OCI-LY7 (cell line): Measurements from ENCODE around the gene GAGE1. TPM values are rescaled to one million over a fixed set of nuclear protein-coding genes. Genes with fewer than 3 reads are reported as not detected.
"Not testable (repeated sequence)": the region's sequence is repeated elsewhere in the genome, so short reads cannot be mapped to it uniquely, and the experiment has no call there.

ENCODE experiments used
- Bru-seq: library from RNA; stranded (reverse); fragments of 400-500 nt; gene quantifications from one replicate; lab custom pipeline; 2021; lab: Mats Ljungman, UMichigan
- BruChase-seq, 2 experiments: library from RNA; stranded (reverse); fragments of 400-500 nt; gene quantifications; one replicate each; lab custom pipeline; 2021; lab: Mats Ljungman, UMichigan
- BruUV-seq: library from RNA; stranded (reverse); fragments of 400-500 nt; replicated peaks from 2 replicates; lab custom pipeline; 2021; lab: Mats Ljungman, UMichigan
- CTCF ChIA-PET: fragments of 300-600 bp; sonication (Branson Sonifier 250); formaldehyde crosslinking; loops from one replicate; lab custom pipeline; 2022; ENCODE audit warnings: antibody characterized with exemption; ENCODE audit not compliant: unreplicated experiment; lab: Charles Lee
- POLR2A ChIA-PET: fragments of 300-600 bp; sonication (Branson Sonifier 250); formaldehyde crosslinking; loops from one replicate; lab custom pipeline; 2022; ENCODE audit warnings: antibody characterized with exemption; lab: Charles Lee
- DNase-seq: peaks from one replicate; pipeline ENCODE4 v3.0.0-alpha.2; 2015; ENCODE audit warnings: low spot score
- H2AFZ ChIP-seq: fragments of 200-600 bp; sonication (generic), shearing (Covaris generic); 2 replicates; pipeline ENCODE4 v1.6.1; 2014; ENCODE audit warnings: mild to moderate bottlenecking, antibody characterized with exemption, low read length, moderate library complexity
- H3K27ac ChIP-seq: fragments of 200-600 bp; sonication (generic); 2 replicates; pipeline ENCODE4 v1.5.1; 2014; ENCODE audit warnings: mixed run types, low read depth, mild to moderate bottlenecking, moderate library complexity, low read length, inconsistent platforms; ENCODE audit not compliant: poor library complexity, severe bottlenecking
- H3K36me3 ChIP-seq: fragments of 200-600 bp; sonication (generic); 2 replicates; pipeline ENCODE4 v1.6.1; 2014; ENCODE audit warnings: mild to moderate bottlenecking, antibody characterized with exemption, low read length, moderate library complexity, mixed read lengths; ENCODE audit not compliant: insufficient read depth
- H3K4me1 ChIP-seq: fragments of 200-600 bp; sonication (generic); 2 replicates; pipeline ENCODE4 v1.5.1; 2014; ENCODE audit warnings: mild to moderate bottlenecking, low read length; ENCODE audit not compliant: insufficient read depth, poor library complexity, severe bottlenecking
- H3K4me2 ChIP-seq: fragments of 200-600 bp; sonication (generic); 2 replicates; pipeline ENCODE4 v1.6.1; 2014; ENCODE audit warnings: mild to moderate bottlenecking, low read length
- H3K4me3 ChIP-seq: fragments of 200-600 bp; sonication (generic); 2 replicates; pipeline ENCODE4 v1.5.1; 2014; ENCODE audit warnings: mild to moderate bottlenecking, low read depth, low read length; ENCODE audit not compliant: poor library complexity, severe bottlenecking
- H3K79me2 ChIP-seq: fragments of 200-600 bp; sonication (generic); 2 replicates; pipeline ENCODE4 v1.6.1; 2016; ENCODE audit warnings: low read depth, mild to moderate bottlenecking, low read length, moderate library complexity, mixed read lengths; ENCODE audit not compliant: insufficient read depth
- H3K9me2 ChIP-seq: fragments of 200-600 bp; sonication (generic); 2 replicates; pipeline ENCODE4 v1.6.1; 2016; ENCODE audit warnings: mild to moderate bottlenecking, low read length, mixed read lengths; ENCODE audit not compliant: insufficient read depth
- H3K9me3 ChIP-seq: fragments of 200-600 bp; sonication (generic); 2 replicates; pipeline ENCODE4 v1.6.1; 2014; ENCODE audit warnings: mild to moderate bottlenecking, mixed run types, low read length, mixed read lengths
- H4K20me1 ChIP-seq: fragments of 200-600 bp; sonication (generic); 2 replicates; pipeline ENCODE4 v1.6.1; 2014; ENCODE audit warnings: mild to moderate bottlenecking, antibody characterized with exemption, low read length, moderate library complexity, mixed read lengths; ENCODE audit not compliant: insufficient read depth
- intact Hi-C: fragments of 100-400 bp; cut with micrococcal nuclease; formaldehyde crosslinking; loops from one replicate; pipeline ENCODE4 v1.10.0; 2022; ENCODE audit not compliant: unreplicated experiment
- long read RNA-seq: library from polyadenylated mRNA; stranded (forward); transcript quantifications from one replicate; pipeline ENCODE4 v2.0.0, GENCODE V29; 2022
- total RNA-seq, 2 experiments: library from RNA; depleted of rRNA in 1 of 2; stranded (reverse); fragments of >200 nt in 1 of 2; shearing (Covaris generic) in 1 of 2; gene quantifications; 2 replicates each; pipeline ENCODE4 v1.2.3, GENCODE V29; 2014 to 2022

The GAGE1 gene, protein sequence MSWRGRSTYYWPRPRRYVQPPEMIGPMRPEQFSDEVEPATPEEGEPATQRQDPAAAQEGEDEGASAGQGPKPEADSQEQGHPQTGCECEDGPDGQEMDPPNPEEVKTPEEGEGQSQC
- not detected in 2 replicates for total RNA-seq (2014; rRNA removed; shearing (Covaris generic))
- total RNA-seq (2022) = not detected in 2 replicates
- Bru-seq, nascent RNA = not detected
- BruChase-seq, experiment 1, labeled RNA remaining after a 6-hour chase = not detected
- not detected for BruChase-seq, experiment 2, labeled RNA remaining after a 2-hour chase
- long read RNA-seq = 0 reads

DNA sequence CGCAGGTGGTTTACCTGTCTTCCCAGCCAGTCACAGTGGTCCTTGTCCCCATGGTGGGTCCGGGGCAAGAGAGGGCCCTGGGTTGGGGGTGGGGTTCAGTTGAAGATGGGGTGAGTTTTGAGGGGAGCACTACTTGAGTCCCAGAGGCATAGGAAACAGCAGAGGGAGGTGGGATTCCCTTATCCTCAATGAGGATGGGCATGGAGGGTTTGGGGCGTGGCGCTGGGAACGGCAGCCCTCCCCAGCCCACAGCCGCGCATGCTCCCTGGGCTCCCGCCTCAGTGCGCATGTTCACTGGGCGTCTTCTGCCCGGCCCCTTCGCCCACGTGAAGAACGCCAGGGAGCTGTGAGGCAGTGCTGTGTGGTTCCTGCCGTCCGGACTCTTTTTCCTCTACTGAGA is at the start of gene GAGE1:
TSS of gene GAGE1 (plus strand) at position 301 of the 400 bp plus-strand sequence. CDS start 1,155 bp downstream, outside the sequence.
- H4K20me1 ChIP-seq, BruUV-seq, DNase-seq, POLR2A ChIA-PET, H3K27ac ChIP-seq, H3K9me2 ChIP-seq, H2AFZ ChIP-seq, H3K9me3 ChIP-seq, H3K4me2 ChIP-seq, intact Hi-C loops, H3K4me1 ChIP-seq, CTCF ChIA-PET, H3K79me2 ChIP-seq, H3K4me3 ChIP-seq, H3K36me3 ChIP-seq: not testable (repeated sequence)

DNA sequence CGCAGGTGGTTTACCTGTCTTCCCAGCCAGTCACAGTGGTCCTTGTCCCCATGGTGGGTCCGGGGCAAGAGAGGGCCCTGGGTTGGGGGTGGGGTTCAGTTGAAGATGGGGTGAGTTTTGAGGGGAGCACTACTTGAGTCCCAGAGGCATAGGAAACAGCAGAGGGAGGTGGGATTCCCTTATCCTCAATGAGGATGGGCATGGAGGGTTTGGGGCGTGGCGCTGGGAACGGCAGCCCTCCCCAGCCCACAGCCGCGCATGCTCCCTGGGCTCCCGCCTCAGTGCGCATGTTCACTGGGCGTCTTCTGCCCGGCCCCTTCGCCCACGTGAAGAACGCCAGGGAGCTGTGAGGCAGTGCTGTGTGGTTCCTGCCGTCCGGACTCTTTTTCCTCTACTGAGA is 47.8 kb upstream of the GAGE1 start, which contains the start of gene GAGE12E:
TSS of gene GAGE12E (plus strand) at position 301 of the 400 bp plus-strand sequence. CDS start 1,155 bp downstream, outside the sequence.
- H2AFZ ChIP-seq, H3K4me3 ChIP-seq, H3K9me2 ChIP-seq, H3K27ac ChIP-seq, POLR2A ChIA-PET, BruUV-seq, H4K20me1 ChIP-seq, H3K4me1 ChIP-seq, H3K9me3 ChIP-seq, H3K79me2 ChIP-seq, intact Hi-C loops, CTCF ChIA-PET, H3K4me2 ChIP-seq, H3K36me3 ChIP-seq, DNase-seq: not testable (repeated sequence)

DNA sequence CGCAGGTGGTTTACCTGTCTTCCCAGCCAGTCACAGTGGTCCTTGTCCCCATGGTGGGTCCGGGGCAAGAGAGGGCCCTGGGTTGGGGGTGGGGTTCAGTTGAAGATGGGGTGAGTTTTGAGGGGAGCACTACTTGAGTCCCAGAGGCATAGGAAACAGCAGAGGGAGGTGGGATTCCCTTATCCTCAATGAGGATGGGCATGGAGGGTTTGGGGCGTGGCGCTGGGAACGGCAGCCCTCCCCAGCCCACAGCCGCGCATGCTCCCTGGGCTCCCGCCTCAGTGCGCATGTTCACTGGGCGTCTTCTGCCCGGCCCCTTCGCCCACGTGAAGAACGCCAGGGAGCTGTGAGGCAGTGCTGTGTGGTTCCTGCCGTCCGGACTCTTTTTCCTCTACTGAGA is 38.3 kb upstream of the GAGE1 start, which contains the start of gene GAGE12F:
TSS of gene GAGE12F (plus strand) at position 301 of the 400 bp plus-strand sequence. CDS start 1,155 bp downstream, outside the sequence.
- H3K9me3 ChIP-seq, H3K4me3 ChIP-seq, H2AFZ ChIP-seq, H3K9me2 ChIP-seq, H3K36me3 ChIP-seq, H4K20me1 ChIP-seq, BruUV-seq, H3K4me1 ChIP-seq, CTCF ChIA-PET, H3K4me2 ChIP-seq, DNase-seq, intact Hi-C loops, POLR2A ChIA-PET, H3K79me2 ChIP-seq, H3K27ac ChIP-seq: not testable (repeated sequence)

DNA sequence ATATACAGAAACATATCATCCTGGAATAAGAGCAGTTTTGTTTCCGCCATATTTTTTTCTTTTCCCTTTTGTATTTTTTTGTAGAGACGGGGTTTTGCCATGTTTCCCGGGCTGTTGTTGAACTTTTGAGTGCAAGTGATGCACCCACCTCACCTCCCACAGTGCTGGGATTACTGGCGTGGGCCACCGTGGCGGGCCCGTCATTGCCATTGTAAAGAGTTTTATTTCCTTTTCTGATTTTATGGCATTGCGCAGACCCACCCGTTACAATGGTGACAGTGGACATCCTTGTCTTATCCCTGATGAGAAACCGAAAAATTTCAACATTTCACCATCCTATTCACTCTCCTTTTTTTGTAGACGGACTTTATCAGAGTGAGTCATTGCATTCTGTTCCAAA is 30.1 kb upstream of the GAGE1 start:
- intact Hi-C loops, DNase-seq, POLR2A ChIA-PET, H3K4me2 ChIP-seq, H2AFZ ChIP-seq, H3K79me2 ChIP-seq, H4K20me1 ChIP-seq, CTCF ChIA-PET, H3K36me3 ChIP-seq, H3K27ac ChIP-seq, H3K4me1 ChIP-seq, H3K9me2 ChIP-seq, H3K9me3 ChIP-seq, BruUV-seq, H3K4me3 ChIP-seq: not testable (repeated sequence)

DNA sequence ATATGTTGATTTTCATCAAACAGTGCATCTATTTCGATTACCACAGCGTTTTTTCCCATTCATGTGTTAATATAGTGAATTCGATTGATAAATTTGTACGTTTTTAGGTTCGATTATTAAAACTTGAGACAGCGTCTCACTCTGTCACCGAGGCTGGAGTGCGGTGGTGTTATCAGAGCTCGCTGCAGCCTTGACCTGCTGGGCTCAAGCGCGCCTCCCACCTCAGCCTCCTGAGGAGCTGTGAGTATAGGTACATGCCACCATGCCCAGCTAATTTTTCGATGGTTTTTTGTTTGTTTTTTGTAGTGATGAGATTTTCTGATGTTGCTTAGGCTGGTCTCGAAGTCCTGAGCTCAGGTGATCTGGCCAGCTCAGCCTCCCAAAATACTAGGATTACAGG is 29.7 kb upstream of the GAGE1 start:
- H3K79me2 ChIP-seq, H3K4me2 ChIP-seq, H3K9me2 ChIP-seq, H3K36me3 ChIP-seq, H2AFZ ChIP-seq, H3K9me3 ChIP-seq, DNase-seq, intact Hi-C loops, H3K4me1 ChIP-seq, H3K27ac ChIP-seq, BruUV-seq, H4K20me1 ChIP-seq, H3K4me3 ChIP-seq, CTCF ChIA-PET, POLR2A ChIA-PET: not testable (repeated sequence)

DNA sequence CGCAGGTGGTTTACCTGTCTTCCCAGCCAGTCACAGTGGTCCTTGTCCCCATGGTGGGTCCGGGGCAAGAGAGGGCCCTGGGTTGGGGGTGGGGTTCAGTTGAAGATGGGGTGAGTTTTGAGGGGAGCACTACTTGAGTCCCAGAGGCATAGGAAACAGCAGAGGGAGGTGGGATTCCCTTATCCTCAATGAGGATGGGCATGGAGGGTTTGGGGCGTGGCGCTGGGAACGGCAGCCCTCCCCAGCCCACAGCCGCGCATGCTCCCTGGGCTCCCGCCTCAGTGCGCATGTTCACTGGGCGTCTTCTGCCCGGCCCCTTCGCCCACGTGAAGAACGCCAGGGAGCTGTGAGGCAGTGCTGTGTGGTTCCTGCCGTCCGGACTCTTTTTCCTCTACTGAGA is 28.7 kb upstream of the GAGE1 start, which contains the start of gene GAGE12G:
TSS of gene GAGE12G (plus strand) at position 301 of the 400 bp plus-strand sequence. CDS start 1,155 bp downstream, outside the sequence.
- intact Hi-C loops, H3K4me2 ChIP-seq, H3K9me2 ChIP-seq, H3K36me3 ChIP-seq, CTCF ChIA-PET, H2AFZ ChIP-seq, BruUV-seq, H4K20me1 ChIP-seq, H3K4me1 ChIP-seq, DNase-seq, H3K27ac ChIP-seq, H3K79me2 ChIP-seq, H3K4me3 ChIP-seq, H3K9me3 ChIP-seq, POLR2A ChIA-PET: not testable (repeated sequence)
